Sigmoid colon (tissue), 3 donors: ENCODE data around the gene GALNT17.

Experiments used
- POLR2A ChIP-seq, 2 donors: fragments of 450-650 bp; IDR thresholded peaks; one replicate each; pipeline ENCODE4 v1.6.1; 2016; ENCODE audit warnings: antibody characterized with exemption in 2 of 2, mild to moderate bottlenecking in 2 of 2, moderate library complexity in 2 of 2
- TF ChIP-seq, protein P1 (sequence below), 4 experiments: fragments of 450-650 bp in 3 of 4; fragments of 200-600 bp in 1 of 4; IDR thresholded peaks; one replicate each; pipeline ENCODE4 v1.5.1; 2016 to 2019; ENCODE audit warnings: antibody characterized with exemption in 4 of 4, mild to moderate bottlenecking in 3 of 4, moderate library complexity in 2 of 4

DNA sequence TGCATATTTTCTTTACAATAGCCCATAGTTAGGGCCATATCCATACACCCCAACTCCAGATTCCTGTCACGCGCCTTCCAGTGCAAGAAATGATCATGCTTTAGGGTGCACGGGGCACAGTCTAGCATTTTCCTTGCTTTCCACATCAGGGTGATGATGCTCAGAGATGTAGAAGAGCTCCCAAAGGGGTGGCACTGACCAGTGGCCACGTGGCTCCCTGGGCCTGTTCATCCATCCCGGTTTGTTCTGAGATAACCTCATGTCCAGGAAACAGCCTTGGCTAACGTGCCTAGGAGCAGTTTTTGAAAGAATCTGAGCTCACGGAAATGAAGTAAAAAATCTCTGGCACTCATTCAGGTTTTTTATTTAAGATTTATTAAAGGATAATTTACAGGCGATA is 139.3 kb downstream of the GALNT17 start:
- TF ChIP-seq POLR2A (IDR thresholded peaks at IDR 0.05): no peak
- TF ChIP-seq, protein P1, sequence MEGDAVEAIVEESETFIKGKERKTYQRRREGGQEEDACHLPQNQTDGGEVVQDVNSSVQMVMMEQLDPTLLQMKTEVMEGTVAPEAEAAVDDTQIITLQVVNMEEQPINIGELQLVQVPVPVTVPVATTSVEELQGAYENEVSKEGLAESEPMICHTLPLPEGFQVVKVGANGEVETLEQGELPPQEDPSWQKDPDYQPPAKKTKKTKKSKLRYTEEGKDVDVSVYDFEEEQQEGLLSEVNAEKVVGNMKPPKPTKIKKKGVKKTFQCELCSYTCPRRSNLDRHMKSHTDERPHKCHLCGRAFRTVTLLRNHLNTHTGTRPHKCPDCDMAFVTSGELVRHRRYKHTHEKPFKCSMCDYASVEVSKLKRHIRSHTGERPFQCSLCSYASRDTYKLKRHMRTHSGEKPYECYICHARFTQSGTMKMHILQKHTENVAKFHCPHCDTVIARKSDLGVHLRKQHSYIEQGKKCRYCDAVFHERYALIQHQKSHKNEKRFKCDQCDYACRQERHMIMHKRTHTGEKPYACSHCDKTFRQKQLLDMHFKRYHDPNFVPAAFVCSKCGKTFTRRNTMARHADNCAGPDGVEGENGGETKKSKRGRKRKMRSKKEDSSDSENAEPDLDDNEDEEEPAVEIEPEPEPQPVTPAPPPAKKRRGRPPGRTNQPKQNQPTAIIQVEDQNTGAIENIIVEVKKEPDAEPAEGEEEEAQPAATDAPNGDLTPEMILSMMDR (IDR thresholded peaks at IDR 0.05): no peak
